Measurements from ENCODE around the gene RREB1. TPM values are rescaled to one million over a fixed set of nuclear protein-coding genes. Genes with fewer than 3 reads are reported as not detected.

Gene RREB1
- total RNA-seq, 1 experiment from 2014 or later: 38.4 TPM

DNA sequence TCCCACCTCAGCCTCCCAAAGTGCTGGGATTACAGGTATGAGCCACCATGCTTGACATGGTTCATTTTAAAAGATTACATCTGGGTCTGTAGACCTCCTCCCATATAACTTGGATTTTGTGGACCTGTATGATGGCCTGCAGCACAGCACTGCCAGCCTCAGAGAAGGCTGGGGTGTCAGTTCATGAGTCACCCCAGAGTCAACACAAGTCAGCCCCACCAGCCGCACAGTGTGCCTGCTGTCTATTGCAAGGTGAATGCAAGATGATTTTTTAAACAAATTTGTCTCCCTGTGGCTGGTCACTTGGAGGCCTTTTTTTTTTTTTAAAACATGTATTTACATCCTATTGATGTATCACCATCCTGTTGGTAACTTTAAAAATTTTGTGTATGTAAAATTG is 76.7 kb downstream of the RREB1 start:
- no TSS peak for BruUV-seq (replicated peaks)

GRCh38 chr6:7185561-7185960 is 77.8 kb downstream of the RREB1 start:
- CTCF ChIA-PET: no interaction called here
- H3K9me3 Mint-ChIP-seq (ENCODE audit: low read depth, unreplicated experiment): no peaks in the 10 kb centered on the region
- H3K36me3 Mint-ChIP-seq (ENCODE audit: insufficient read depth, unreplicated experiment): peaks cover 17% of the 10 kb centered on the region
- intact Hi-C loops (cut with micrococcal nuclease; ENCODE audit: unreplicated experiment): no loop called here
- no peaks in the 10 kb centered on the region for H3K27me3 Mint-ChIP-seq (ENCODE audit: unreplicated experiment)
- H3K4me1 Mint-ChIP-seq (ENCODE audit: low read depth, unreplicated experiment): peaks cover 5% of the 10 kb centered on the region
- TF ChIP-seq, protein P1, sequence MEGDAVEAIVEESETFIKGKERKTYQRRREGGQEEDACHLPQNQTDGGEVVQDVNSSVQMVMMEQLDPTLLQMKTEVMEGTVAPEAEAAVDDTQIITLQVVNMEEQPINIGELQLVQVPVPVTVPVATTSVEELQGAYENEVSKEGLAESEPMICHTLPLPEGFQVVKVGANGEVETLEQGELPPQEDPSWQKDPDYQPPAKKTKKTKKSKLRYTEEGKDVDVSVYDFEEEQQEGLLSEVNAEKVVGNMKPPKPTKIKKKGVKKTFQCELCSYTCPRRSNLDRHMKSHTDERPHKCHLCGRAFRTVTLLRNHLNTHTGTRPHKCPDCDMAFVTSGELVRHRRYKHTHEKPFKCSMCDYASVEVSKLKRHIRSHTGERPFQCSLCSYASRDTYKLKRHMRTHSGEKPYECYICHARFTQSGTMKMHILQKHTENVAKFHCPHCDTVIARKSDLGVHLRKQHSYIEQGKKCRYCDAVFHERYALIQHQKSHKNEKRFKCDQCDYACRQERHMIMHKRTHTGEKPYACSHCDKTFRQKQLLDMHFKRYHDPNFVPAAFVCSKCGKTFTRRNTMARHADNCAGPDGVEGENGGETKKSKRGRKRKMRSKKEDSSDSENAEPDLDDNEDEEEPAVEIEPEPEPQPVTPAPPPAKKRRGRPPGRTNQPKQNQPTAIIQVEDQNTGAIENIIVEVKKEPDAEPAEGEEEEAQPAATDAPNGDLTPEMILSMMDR (IDR thresholded peaks at IDR 0.05; ENCODE audit: unreplicated experiment): no peak
- no peak overlapping the region for H3K27ac Mint-ChIP-seq (ENCODE audit: unreplicated experiment)
- no peak for DNase-seq
- BruUV-seq (replicated peaks): no TSS peak
- no peak overlapping the region for H3K4me3 Mint-ChIP-seq (ENCODE audit: low read depth, unreplicated experiment)

More for the DNA sequence above, 76.7 kb downstream of the RREB1 start:
- TF ChIP-seq, protein P1 (IDR thresholded peaks at IDR 0.05; ENCODE audit: unreplicated experiment): no peak
- intact Hi-C loops (cut with micrococcal nuclease; ENCODE audit: unreplicated experiment): no loop called here
- Mint-ChIP-seq H3K4me3 (ENCODE audit: low read depth, unreplicated experiment) (no peak overlapping the region), H3K27ac (ENCODE audit: unreplicated experiment) (no peak overlapping the region), H3K36me3 (ENCODE audit: insufficient read depth, unreplicated experiment) (peaks cover 14% of the 10 kb centered on the region), H3K9me3 (ENCODE audit: low read depth, unreplicated experiment) (no peaks in the 10 kb centered on the region), H3K27me3 (ENCODE audit: unreplicated experiment) (no peaks in the 10 kb centered on the region), H3K4me1 (ENCODE audit: low read depth, unreplicated experiment) (peaks cover 5% of the 10 kb centered on the region)
- CTCF ChIA-PET: no interaction called here
- DNase-seq: no peak

DNA sequence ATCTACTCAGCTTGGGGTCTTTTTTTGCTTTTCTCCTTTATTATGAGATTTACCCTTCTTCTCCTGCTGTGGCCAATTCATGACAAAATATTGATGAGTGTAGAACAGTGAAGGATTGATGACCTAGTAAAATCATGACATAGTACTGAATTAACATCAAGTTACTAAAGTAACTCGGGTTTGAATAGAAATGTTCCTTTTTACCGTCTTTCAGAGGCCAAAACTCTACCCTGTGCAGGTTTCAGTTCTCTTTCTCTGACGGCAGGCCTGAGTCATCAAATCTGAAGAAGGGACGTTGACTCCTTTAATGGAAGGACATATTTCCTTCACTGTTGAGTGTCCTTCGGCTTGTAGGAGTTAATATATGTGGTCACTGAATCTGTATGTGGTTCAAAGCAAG is 80.7 kb downstream of the RREB1 start:
- Mint-ChIP-seq H3K27me3 (ENCODE audit: unreplicated experiment) (no peaks in the 10 kb centered on the region), H3K4me3 (ENCODE audit: low read depth, unreplicated experiment) (no peak overlapping the region), H3K27ac (ENCODE audit: unreplicated experiment) (no peak overlapping the region), H3K9me3 (ENCODE audit: low read depth, unreplicated experiment) (no peaks in the 10 kb centered on the region), H3K36me3 (ENCODE audit: insufficient read depth, unreplicated experiment) (peaks cover 16% of the 10 kb centered on the region), H3K4me1 (ENCODE audit: low read depth, unreplicated experiment) (peaks cover 2% of the 10 kb centered on the region)
- TF ChIP-seq, protein P1 (IDR thresholded peaks at IDR 0.05; ENCODE audit: unreplicated experiment): no peak
- CTCF ChIA-PET: no interaction called here
- no peak for DNase-seq
- BruUV-seq (replicated peaks): no TSS peak
- intact Hi-C loops (cut with micrococcal nuclease; ENCODE audit: unreplicated experiment): no loop called here

DNA sequence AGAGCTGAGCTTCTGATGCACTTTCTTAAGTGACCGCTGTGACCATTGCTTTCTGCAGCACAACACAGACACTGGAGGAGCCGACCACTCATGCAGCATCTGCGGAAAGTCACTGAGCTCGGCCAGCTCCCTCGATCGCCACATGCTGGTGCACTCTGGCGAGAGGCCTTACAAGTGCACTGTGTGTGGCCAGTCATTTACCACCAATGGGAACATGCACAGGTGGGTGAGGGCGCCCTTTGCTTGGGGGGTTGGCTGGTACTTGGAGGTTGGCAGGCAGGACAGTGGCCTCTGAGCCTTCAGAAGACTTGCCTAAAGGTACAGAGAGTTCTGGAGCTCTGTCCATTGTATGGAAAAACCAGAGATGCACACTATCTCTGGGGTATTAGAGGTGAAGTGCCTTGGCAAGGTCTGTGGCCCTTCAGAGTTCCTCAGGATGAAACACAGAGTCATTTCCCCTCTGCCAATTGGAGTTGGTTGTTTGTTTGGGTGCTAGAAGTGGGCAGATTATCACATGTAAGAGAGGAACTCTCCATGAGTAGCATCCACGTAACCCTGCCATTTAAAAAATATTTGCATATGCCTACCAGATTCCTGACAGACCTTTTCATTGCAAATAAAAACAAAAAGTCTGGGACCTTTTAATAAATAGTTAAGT is 81.5 kb downstream of the RREB1 start:
- no TSS peak for BruUV-seq (replicated peaks)
- H3K27ac Mint-ChIP-seq (ENCODE audit: unreplicated experiment): no peak overlapping the region
- H3K4me3 Mint-ChIP-seq (ENCODE audit: low read depth, unreplicated experiment): no peak overlapping the region
- TF ChIP-seq, protein P1 (IDR thresholded peaks at IDR 0.05; ENCODE audit: unreplicated experiment): no peak
- H3K27me3 Mint-ChIP-seq (ENCODE audit: unreplicated experiment): no peaks in the 10 kb centered on the region
- CTCF ChIA-PET: no interaction called here
- peaks cover 16% of the 10 kb centered on the region for H3K36me3 Mint-ChIP-seq (ENCODE audit: insufficient read depth, unreplicated experiment)
- intact Hi-C loops (cut with micrococcal nuclease; ENCODE audit: unreplicated experiment): no loop called here
- no peaks in the 10 kb centered on the region for H3K9me3 Mint-ChIP-seq (ENCODE audit: low read depth, unreplicated experiment)
- H3K4me1 Mint-ChIP-seq (ENCODE audit: low read depth, unreplicated experiment): no peaks in the 10 kb centered on the region
- DNase-seq: no peak

Measured in Calu3 (cell line).